Hepatocyte (in vitro differentiated cells): ENCODE data around the gene MRPS9. TPM values are rescaled to one million over a fixed set of nuclear protein-coding genes. Genes with fewer than 3 reads are reported as not detected.

Experiments used
- DNase-seq: peaks from one replicate; pipeline ENCODE4 v3.0.0-alpha.2; 2016; ENCODE audit warnings: low spot score
- H2AFZ ChIP-seq: fragments of 200-600 bp; sonication (generic); 2 replicates; pipeline ENCODE4 v1.6.0; 2016; ENCODE audit warnings: antibody characterized with exemption, mild to moderate bottlenecking
- H3K27ac ChIP-seq: fragments of 200-600 bp; sonication (generic); 2 replicates; pipeline ENCODE4 v1.5.1; 2016; ENCODE audit warnings: mild to moderate bottlenecking
- H3K27me3 ChIP-seq: fragments of 200-600 bp; sonication (generic); 2 replicates; pipeline ENCODE4 v1.6.1; 2016
- H3K36me3 ChIP-seq: fragments of 200-600 bp; sonication (generic); replicated peaks from 2 replicates; pipeline ENCODE4 v1.5.1; 2016; ENCODE audit warnings: low read depth; ENCODE audit not compliant: insufficient read depth
- H3K4me1 ChIP-seq: fragments of 200-600 bp; sonication (generic); 2 replicates; pipeline ENCODE4 v1.5.1; 2016; ENCODE audit warnings: mild to moderate bottlenecking, moderate library complexity; ENCODE audit not compliant: insufficient read depth
- H3K4me2 ChIP-seq: fragments of 200-600 bp; sonication (generic); 2 replicates; pipeline ENCODE4 v1.6.0; 2016
- H3K4me3 ChIP-seq: fragments of 200-600 bp; sonication (generic); 2 replicates; pipeline ENCODE4 v1.5.1; 2016; ENCODE audit warnings: mild to moderate bottlenecking
- H3K79me2 ChIP-seq: fragments of 200-600 bp; sonication (generic); 2 replicates; pipeline ENCODE4 v1.6.0; 2017; ENCODE audit warnings: mild to moderate bottlenecking
- H3K9me2 ChIP-seq: fragments of 200-600 bp; sonication (generic); replicated peaks from 2 replicates; pipeline ENCODE4 v1.6.0; 2017; ENCODE audit warnings: mild to moderate bottlenecking; ENCODE audit not compliant: insufficient read depth
- H3K9me3 ChIP-seq: fragments of 200-600 bp; sonication (generic); 2 replicates; pipeline ENCODE4 v1.5.1; 2016; ENCODE audit warnings: low read depth, mild to moderate bottlenecking
- H4K20me1 ChIP-seq: fragments of 200-600 bp; sonication (generic); 2 replicates; pipeline ENCODE4 v1.6.0; 2016; ENCODE audit warnings: mild to moderate bottlenecking; ENCODE audit not compliant: insufficient read depth, poor library complexity, severe bottlenecking
- CTCF ChIP-seq: fragments of 200-600 bp; sonication (generic); IDR thresholded peaks from 2 replicates; pipeline ENCODE4 v1.5.1; 2016; ENCODE audit warnings: antibody characterized with exemption, mild to moderate bottlenecking; ENCODE audit not compliant: poor library complexity
- EZH2 ChIP-seq: fragments of 200-600 bp; sonication (generic); IDR thresholded peaks from 2 replicates; pipeline ENCODE4 v1.6.1; 2016; ENCODE audit warnings: antibody characterized with exemption, mild to moderate bottlenecking, borderline replicate concordance
- EZH2phosphoT487 ChIP-seq: fragments of 200-600 bp; sonication (generic); IDR thresholded peaks from one replicate; pipeline ENCODE4 v1.6.1; 2018; ENCODE audit warnings: antibody characterized with exemption, mild to moderate bottlenecking, low read depth, moderate library complexity; ENCODE audit not compliant: unreplicated experiment, severe bottlenecking
- WGBS: methylation state at CpG from one replicate; pipeline ENCODE4 v1.1.6; 2016; ENCODE audit warnings: low lambda C conversion rate; ENCODE audit errors: missing lambda C conversion rate; 5-methylcytosine and 5-hydroxymethylcytosine counted together
- polyA plus RNA-seq: library from polyadenylated mRNA; unstranded; fragments of >200 nt; fragmentation: Nextera tagmentation; extraction: Ambion mirVana; gene quantifications from 2 replicates; pipeline ENCODE4 v1.2.1, GENCODE V29; 2016
- total RNA-seq: library from RNA; depleted of rRNA; stranded (reverse); fragments of >200 nt; gene quantifications from 2 replicates; pipeline ENCODE4 v1.2.3, GENCODE V29; 2014

The MRPS9 gene
- total and polyA plus RNA-seq, 2 experiments from 2014 or later = 30.8 to 35.0 TPM

GRCh38 chr2:105125920-105126319, 88.1 kb downstream of the MRPS9 start:
- H3K4me3 ChIP-seq = no peak overlapping the region
- no peak for DNase-seq
- no peaks in the 10 kb centered on the region for H3K27me3 ChIP-seq
- H3K79me2 ChIP-seq = no peaks in the 10 kb centered on the region
- H2AFZ ChIP-seq = no peak overlapping the region
- WGBS = 65% methylated on average over 3 of the region's 3 CpGs
- TF ChIP-seq CTCF (no peak), EZH2phosphoT487 (no peak), EZH2 (no peak)
- no peak overlapping the region for H3K27ac ChIP-seq
- no peaks in the 10 kb centered on the region for H3K36me3 ChIP-seq
- no peak overlapping the region for H3K4me2 ChIP-seq
- H3K9me2 ChIP-seq = no peaks in the 10 kb centered on the region
- H4K20me1 ChIP-seq = no peaks in the 10 kb centered on the region
- H3K4me1 ChIP-seq = no peaks in the 10 kb centered on the region
- H3K9me3 ChIP-seq = no peaks in the 10 kb centered on the region

GRCh38 chr2:105126336-105126735, 88.5 kb downstream of the MRPS9 start:
- TF ChIP-seq CTCF (no peak), EZH2 (no peak), EZH2phosphoT487 (no peak)
- Histone ChIP-seq H2AFZ (no peak overlapping the region), H4K20me1 (no peaks in the 10 kb centered on the region), H3K4me1 (no peaks in the 10 kb centered on the region), H3K36me3 (no peaks in the 10 kb centered on the region), H3K27me3 (no peaks in the 10 kb centered on the region), H3K4me3 (no peak overlapping the region), H3K79me2 (no peaks in the 10 kb centered on the region), H3K9me3 (no peaks in the 10 kb centered on the region), H3K9me2 (no peaks in the 10 kb centered on the region), H3K4me2 (no peak overlapping the region), H3K27ac (no peak overlapping the region)
- no peak for DNase-seq
- 87% methylated on average over 5 of the region's 5 CpGs for WGBS

- Histone ChIP-seq H3K36me3 (no peaks in the 10 kb centered on the region), H3K27me3 (no peaks in the 10 kb centered on the region), H3K27ac (no peak overlapping the region), H3K4me1 (no peaks in the 10 kb centered on the region), H3K4me2 (no peak overlapping the region), H2AFZ (no peak overlapping the region), H3K4me3 (no peak overlapping the region), H3K9me2 (no peaks in the 10 kb centered on the region), H3K9me3 (no peaks in the 10 kb centered on the region), H3K79me2 (no peaks in the 10 kb centered on the region), H4K20me1 (no peaks in the 10 kb centered on the region)
- TF ChIP-seq EZH2phosphoT487 = no peak
- no peak for TF ChIP-seq EZH2
- no peak for TF ChIP-seq CTCF
- WGBS = 98% methylated on average over 14 of the region's 15 CpGs
- no peak for DNase-seq
Measured at GRCh38 chr2:105127289-105127915, 89.5 kb downstream of the MRPS9 start.
